ENCODE data around the gene PRMT1.

- TF ChIP-seq CTCF (IDR thresholded peaks at IDR 0.05) (peak; percentile 24 to 48 (median 46)), POLR2A (IDR thresholded peaks at IDR 0.05) (no peak)
These were observed 12.3 kb downstream of the PRMT1 start, which contains the start of gene ADM5 for GRCh38 chr19:49689133-49690078.
